NOMO-1 (cell line): ENCODE data around the gene CACTIN.
"Not testable (repeated sequence)": the region's sequence is repeated elsewhere in the genome, so short reads cannot be mapped to it uniquely, and the experiment has no call there.

Source experiments
- DNase-seq, 2 experiments: peaks; one replicate each; lab custom pipeline; 2025; ENCODE audit not compliant: unreplicated experiment in 2 of 2; lab: John Stamatoyannopoulos, UW

Gene CACTIN

DNA sequence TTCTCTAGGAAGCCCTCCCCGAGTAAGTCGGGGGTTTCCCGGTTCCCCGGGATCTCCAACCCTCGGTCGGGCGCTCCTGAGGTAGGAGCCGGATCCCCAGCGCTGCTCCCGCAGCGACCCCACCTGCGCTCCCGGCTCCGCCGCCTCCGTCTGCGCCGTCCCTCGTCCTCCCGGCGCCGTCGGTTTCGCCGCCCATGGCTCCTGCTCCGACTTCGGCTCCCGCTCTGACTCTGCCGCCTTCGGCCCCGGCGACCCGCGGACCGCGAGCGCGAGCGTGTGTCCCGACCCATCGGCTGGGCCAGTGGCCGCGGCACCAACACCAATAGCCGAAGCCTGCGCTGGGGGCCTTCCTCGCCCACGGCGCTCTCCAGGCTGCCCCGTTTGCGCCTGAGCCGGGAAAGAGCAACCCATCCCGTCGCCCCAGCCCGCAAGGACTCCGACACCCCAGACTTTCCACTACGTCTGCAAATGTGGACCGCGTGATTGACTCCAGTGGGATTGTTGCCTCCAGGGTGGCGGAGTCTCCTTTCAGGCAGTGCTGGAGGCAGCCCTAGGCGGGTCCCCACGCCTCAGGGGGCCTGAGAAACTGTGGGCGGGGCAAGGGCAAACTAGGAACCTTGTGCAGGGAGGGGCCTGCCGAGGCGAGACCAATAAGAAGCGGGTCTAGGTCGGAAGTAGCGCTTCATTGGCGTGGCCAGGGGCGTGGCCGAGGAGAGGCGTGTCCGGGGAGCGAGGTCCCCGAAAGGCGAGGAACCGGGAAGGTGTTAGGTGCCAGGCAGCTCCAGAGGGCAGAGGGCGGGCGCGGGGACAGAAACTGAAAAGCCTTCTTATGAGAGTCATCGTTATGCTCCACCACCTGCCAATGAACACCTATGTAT is at the start of gene CACTIN:
CACTIN (minus strand) TSS at position 318 of the 878 bp plus-strand sequence; CDS start at position 290, 28 bp downstream.
- peak; percentile 97 to 98 for DNase-seq

- no peak for DNase-seq
These were observed 48.4 kb upstream of the CACTIN start for GRCh38 chr19:3674784-3675543.

DNA sequence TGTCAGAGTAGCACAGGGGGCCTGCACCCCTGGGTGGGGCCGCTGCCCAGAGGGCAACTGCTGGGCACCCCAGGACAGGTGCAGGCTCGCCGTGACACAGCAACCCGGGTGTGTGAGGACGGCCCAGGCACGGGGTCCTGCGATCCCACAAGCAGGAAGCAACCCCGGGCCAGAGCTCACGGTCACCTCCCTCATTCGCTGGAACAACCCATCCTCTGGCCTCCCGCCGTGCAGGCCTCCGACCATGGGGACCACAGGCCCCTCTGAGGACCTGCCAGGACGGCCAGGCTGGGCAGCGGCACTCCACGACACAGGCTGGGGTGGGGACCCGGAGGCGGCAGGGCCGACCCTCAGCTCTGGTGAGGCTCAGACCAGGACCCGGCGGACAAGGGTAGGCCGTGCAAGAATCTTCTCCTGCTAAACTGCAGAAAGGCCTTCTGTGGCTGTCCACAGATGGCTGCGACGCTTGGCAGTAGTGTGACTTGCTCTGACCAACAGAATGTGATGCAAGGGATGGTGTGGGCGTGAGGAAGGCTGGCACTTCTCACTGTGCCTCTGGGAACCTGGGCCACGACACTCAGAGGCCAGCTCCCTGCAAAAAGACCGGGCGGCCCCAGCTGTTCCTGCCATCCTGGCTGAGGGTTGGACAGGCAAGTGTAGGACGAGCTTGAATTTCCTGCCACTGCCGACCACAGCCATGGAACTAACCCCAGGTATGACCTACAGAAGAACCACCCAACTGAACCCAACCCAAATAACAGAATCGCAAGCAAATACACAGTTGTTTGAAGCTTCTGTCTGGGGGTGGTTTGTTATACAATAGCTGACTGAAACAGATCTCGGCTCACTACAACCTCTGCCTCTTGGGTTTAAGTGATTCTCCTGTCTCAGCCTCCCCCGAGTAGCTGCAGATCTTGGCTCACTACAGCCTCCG is 47.2 kb upstream of the CACTIN start:
- DNase-seq = no peak

GRCh38 chr19:3672993-3673392 is 46.4 kb upstream of the CACTIN start:
- DNase-seq = no peak

DNA sequence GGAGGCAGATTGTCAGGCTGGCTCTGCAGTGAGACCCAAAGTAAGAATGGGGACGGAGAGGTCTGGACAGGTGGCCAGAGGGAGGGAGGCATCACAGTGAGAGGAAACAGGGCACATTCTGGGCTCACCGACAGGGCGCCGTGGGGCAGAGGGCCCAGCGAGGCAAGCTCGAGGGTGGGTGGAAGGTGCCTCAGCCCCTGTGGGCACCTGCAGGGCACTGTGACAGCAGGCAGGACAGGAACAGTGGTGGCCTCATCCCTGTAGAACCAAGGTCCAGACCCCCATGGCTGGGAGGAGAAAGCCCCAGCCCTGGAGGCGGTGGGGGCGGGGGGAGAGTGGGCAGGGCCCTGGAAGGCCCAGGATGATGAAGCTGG is 46.0 kb upstream of the CACTIN start:
- DNase-seq = no peak

DNA sequence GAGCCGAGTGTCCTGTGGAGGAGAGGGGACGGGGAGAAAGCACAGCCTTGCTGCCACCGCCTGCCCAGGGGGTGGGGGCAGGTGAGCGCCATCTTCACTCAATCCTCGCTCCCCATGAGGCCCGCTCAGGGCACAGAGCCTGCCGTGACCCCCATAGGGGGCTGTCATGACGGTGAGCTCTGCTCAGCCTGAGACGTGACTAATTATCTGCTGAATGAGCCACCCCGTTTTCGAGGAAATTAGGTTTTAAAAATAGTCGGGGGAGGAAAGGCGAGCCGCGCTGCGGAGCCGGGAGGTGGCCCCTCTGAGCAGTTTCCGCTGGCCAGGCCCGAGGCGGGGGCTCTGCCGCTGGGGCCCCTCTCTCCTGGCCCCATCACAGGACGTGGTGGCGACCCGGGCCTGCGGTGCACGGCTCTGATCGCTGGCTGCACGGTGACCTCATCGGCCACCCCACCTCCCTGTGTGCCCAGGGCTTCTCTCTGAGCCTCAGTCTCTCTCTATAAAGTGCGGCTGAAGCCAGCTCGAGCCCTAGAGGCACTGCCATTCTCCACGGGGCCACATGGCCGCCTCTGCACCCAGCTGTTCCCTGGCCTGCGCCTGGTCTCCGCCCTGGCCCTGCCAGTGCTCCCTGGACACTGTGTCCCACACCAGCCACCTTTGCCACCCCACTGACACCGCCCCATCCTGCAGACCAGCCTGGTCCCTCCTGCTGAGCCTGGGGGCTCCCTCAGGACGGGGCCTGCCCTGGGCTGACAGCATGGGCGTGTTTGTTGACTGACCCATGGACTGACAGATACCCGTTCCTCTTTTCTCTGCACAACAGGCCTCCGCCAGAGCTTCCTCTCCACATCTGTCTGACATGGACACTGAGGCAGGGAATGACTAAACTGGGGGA is 45.3 kb upstream of the CACTIN start:
- DNase-seq = no peak

GRCh38 chr19:3670796-3671679 is 44.4 kb upstream of the CACTIN start:
- no peak for DNase-seq

GRCh38 chr19:3669947-3670795 is 43.6 kb upstream of the CACTIN start:
- DNase-seq = no peak

DNA sequence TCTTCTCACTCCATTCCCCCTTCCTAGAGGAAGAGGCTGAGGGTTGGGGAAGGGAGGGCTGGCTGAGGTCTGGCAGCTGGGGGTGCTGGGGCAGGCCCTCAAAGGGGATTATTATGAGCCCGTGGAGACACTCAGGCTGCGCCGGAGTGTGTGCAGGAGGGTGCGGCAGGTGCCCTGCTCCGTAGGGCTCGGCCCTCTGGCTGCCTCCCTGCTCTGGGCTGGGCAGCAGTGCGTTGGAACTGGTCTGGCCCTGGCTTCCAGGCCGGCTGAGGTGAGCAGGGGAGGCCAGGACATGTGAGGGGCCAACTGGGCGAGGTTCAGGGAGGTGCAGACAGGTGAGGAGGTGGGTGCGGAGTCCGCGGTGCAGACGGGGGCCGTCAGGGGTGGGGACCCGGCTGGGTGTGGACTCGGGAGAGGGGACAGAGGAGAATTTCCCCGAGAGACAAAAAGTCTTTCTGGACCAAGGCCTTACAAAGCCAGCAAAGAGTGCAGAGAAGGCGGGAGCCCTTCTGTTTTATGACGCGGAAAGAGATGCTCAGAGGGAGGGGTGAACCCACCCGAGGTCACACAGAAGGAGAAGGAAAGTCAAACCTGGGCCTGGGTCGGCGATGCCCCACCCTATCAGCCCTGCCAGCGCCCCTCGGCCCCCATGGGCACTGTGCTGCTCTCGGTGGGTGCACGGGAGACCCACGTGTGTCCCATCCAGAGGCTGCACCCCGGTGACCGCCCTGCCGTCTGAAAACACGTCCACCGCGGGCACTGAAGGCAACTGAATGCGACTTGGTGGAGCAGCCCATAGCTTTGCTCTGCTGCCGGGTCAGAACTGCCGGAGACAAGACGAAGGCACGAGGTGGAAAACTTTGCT is 42.7 kb upstream of the CACTIN start:
- DNase-seq = no peak

GRCh38 chr19:3668331-3669081 is 41.9 kb upstream of the CACTIN start:
- DNase-seq = no peak

- no peak for DNase-seq
These were observed 41.2 kb upstream of the CACTIN start for GRCh38 chr19:3667766-3668165.

DNA sequence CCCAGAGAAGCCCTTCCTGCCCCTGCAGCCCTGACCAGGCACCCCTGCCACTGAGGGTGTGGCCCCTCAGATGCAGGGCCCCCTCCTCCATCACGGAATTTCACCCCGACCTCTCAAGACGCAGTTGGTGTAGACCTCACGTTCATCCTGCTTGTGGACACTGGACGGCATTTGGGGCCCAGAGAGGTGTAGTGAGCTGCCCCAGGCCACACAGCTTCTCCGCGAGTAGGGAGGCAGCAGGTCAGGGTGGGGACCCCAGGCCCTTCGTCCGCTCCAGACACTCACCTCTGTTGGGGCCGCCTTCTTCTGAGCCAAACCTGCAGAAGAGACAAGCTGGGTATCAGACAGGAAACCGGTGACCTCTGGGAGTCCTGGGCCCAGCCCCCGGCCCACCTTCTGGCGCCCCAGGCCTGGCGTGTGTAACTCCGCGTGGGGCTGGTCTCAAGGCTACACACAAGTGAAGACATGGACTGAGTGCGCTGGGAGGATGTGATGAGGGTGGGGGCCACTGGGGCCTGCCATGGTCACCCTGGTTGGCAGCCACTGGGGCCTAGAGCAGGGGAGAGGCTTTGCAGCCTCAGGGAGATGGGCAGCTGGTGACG is 40.5 kb upstream of the CACTIN start:
- no peak for DNase-seq

- not testable (repeated sequence) for DNase-seq
These were observed 39.9 kb upstream of the CACTIN start for GRCh38 chr19:3666545-3666856.

GRCh38 chr19:3665681-3666544 is 39.3 kb upstream of the CACTIN start:
- peak in 1 of 2 experiments; percentile 22 for DNase-seq
